Measurements from ENCODE around the gene CNTRL. TPM values are rescaled to one million over a fixed set of nuclear protein-coding genes. Genes with fewer than 3 reads are reported as not detected.

Gene CNTRL
- total and polyA plus RNA-seq, 2 of the 8 experiments (the other 6 are each of a cell fraction or from before 2014, with no cell fraction given), result 5.1 to 13.9 TPM

DNA sequence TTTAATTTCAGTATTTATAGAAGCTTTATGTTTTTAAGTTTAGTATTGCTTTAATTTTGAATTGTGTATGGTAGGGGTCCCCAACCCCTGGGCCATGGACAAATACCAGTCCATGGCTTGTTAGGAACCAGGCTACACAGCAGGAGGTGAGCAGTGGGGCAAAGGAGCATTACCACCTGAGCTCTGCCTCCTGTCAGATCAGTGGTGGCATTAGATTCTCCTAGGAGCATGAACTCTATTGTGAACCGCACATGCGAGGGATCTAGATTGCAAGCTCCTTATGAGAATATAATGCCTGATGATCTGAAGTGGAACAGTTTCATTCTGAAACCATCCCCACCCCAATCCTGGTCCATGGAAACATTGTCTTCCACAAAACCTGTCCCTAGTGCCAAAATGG, 26.6 kb upstream of the CNTRL start (continued):
- TF ChIP-seq, protein P1, sequence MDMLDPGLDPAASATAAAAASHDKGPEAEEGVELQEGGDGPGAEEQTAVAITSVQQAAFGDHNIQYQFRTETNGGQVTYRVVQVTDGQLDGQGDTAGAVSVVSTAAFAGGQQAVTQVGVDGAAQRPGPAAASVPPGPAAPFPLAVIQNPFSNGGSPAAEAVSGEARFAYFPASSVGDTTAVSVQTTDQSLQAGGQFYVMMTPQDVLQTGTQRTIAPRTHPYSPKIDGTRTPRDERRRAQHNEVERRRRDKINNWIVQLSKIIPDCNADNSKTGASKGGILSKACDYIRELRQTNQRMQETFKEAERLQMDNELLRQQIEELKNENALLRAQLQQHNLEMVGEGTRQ (IDR thresholded peaks at IDR 0.05; ENCODE audit: low read length), result no peak
- TF ChIP-seq SP1 (IDR thresholded peaks at IDR 0.05; ENCODE audit: low read depth, low read length) (no peak), HDAC6 (IDR thresholded peaks at IDR 0.05; ENCODE audit: low read depth, low read length) (no peak), EP300 (IDR thresholded peaks at IDR 0.05; ENCODE audit: borderline replicate concordance in 1 of 2, low read depth in 2 of 2, low read length in 2 of 2) (no peak)
